ENCODE data around the gene DOK3.

GRCh38 chr5:177514541-177514940 lies 4.9 kb upstream of the DOK3 start:
- TF ChIP-seq CTCF (IDR thresholded peaks at IDR 0.05) (no peak), POLR2A (IDR thresholded peaks at IDR 0.05) (no peak), EP300 (IDR thresholded peaks at IDR 0.05) (no peak)
